Psoas muscle (tissue), 8 donors: ENCODE data around the gene CCDC8. TPM values are rescaled to one million over a fixed set of nuclear protein-coding genes. Genes with fewer than 3 reads are reported as not detected.

Source experiments
- ATAC-seq, 4 donors: fragments of 200-7000 bp; cut with Tn5 transposase; one replicate each; pipeline ENCODE4 v1.9.1; 2020; ENCODE audit warnings: moderate library complexity in 3 of 4, mild to moderate bottlenecking in 2 of 4
- DNase-seq, 2 donors: peaks; one replicate each; pipeline ENCODE4 v3.0.0-alpha.2; 2020
- H3K27ac ChIP-seq: fragments of 200-600 bp; one replicate; pipeline ENCODE4 v1.8.0; 2022
- H3K27me3 ChIP-seq, 3 donors: fragments of 200-600 bp in 1 of 3; one replicate each; pipeline versions ENCODE4 v1.6.1 to v1.8.0; 2013 to 2022; ENCODE audit warnings: low read length in 2 of 3, mild to moderate bottlenecking in 2 of 3, moderate library complexity in 1 of 3; ENCODE audit not compliant: insufficient read depth in 3 of 3
- H3K36me3 ChIP-seq, 2 donors: fragments of 200-600 bp in 1 of 2; one replicate each; pipeline versions ENCODE4 v1.6.1 to v1.8.0; 2013 to 2022; ENCODE audit warnings: low read depth in 1 of 2, mild to moderate bottlenecking in 1 of 2, moderate library complexity in 1 of 2; ENCODE audit not compliant: insufficient read depth in 1 of 2
- H3K4me1 ChIP-seq: fragments of 200-600 bp; one replicate; pipeline ENCODE4 v1.8.0; 2022
- H3K4me3 ChIP-seq: fragments of 200-600 bp; one replicate; pipeline ENCODE4 v1.8.0; 2022; ENCODE audit warnings: mild to moderate bottlenecking
- H3K9me3 ChIP-seq: fragments of 200-600 bp; one replicate; pipeline ENCODE4 v1.8.0; 2022
- CTCF ChIP-seq: fragments of 200-600 bp; IDR thresholded peaks from one replicate; pipeline ENCODE4 v1.8.0; 2022; ENCODE audit warnings: antibody characterized with exemption
- WGBS, 3 donors: extraction: QIAGEN DNeasy Blood & Tissue Kit; methylation state at CpG; one replicate each; pipeline versions ENCODE4 v1.1.6 to v1.1.7; 2013; 5-methylcytosine and 5-hydroxymethylcytosine counted together
- intact Hi-C, 2 donors: fragments of 100-400 bp; cut with DNase I; formaldehyde crosslinking; loops; one replicate each; pipeline versions ENCODE4 v1.11.0 to v1.14.2; 2022
- long read RNA-seq, 2 donors: library from polyadenylated mRNA; unstranded; transcript quantifications; one replicate each; pipeline ENCODE4 v2.0.0, GENCODE V29; 2021
- polyA plus RNA-seq, 3 donors: library from polyadenylated mRNA; stranded (reverse); fragments of 200-250 nt; gene quantifications; one replicate each; pipeline ENCODE4 v1.2.3, GENCODE V29; 2013
- total RNA-seq, 4 donors: library from RNA; stranded (reverse); fragmentation: NEBNext Ultra II Directional in 2 of 4; extraction: Animal tissue kit (Norgen Biotek cat#: 25700) in 2 of 4; gene quantifications; one replicate each; pipeline versions ENCODE4 v1.2.1 to v1.2.4, GENCODE V29; 2021 to 2023
- donor health status: healthy with polysubstance abuse.
- donor health status: DM: no; HTN: no; CAD: no; lungs with moderate emphysema.
- donor health status: Bipolar disorder and iron deficiency.
- donor health status: healthy.
- donor health status: DM: yes; HTN: yes; CAD: no.
- donor health status: DM: no; HTN: no; CAD: no.
- donor health status: DM: no; HTN: no; CAD: no.
- donor health status: DM: yes; HTN: yes; CAD: no.

The CCDC8 gene
- 1 to 10 TPM; 1.1 to 7.0 (median 2.4) TPM for total RNA-seq
- polyA plus RNA-seq: 1 to 10 TPM in 1 of 3 donors, under 1 TPM in 2; 0.51 to 1.6 (median 0.84) TPM
- long read RNA-seq, donor 1, transcript CCDC8-201 (1 exons, 3,186 nt): major isoform, 5 of 5 reads
- long read RNA-seq, donor 1, partial matches to known transcripts: 0 of 5 reads
- long read RNA-seq, donor 1, other reads (novel, unspliced or antisense): 0 of 5 reads
- long read RNA-seq, donor 2, transcript CCDC8-201 (1 exons, 3,186 nt): major isoform, 5 of 5 reads
- long read RNA-seq, donor 2, partial matches to known transcripts: 0 of 5 reads
- long read RNA-seq, donor 2, other reads (novel, unspliced or antisense): 0 of 5 reads

- DNase-seq (peak; percentile 75 to 83), ATAC-seq (peak; percentile 71 to 83 (median 78))
- no peak for TF ChIP-seq CTCF
- Histone ChIP-seq H3K9me3 (no peaks in the 10 kb centered on the region), H3K27ac (peak within 1 kb of the TSS; percentile 16), H3K27me3 (peaks cover 0 to 83% (median 29%) of the 10 kb centered on the region in 3 donors), H3K4me1 (no peaks in the 10 kb centered on the region), H3K36me3 (no peaks in the 10 kb centered on the region), H3K4me3 (peak within 1 kb of the TSS; percentile 57)
- intact Hi-C loops: no loop called here
- 11 to 21% (median 11%) methylated on average over 42 to 46 of the region's 46 CpGs for WGBS, 3 donors
Measured at GRCh38 chr19:46413262-46414031, at the start of gene CCDC8. CCDC8 (minus strand) TSS chr19:46413564; CDS start chr19:46412810, 754 bp downstream.

- no peak for ATAC-seq
- 66 to 93% (median 69%) methylated on average over 2 of the region's 2 CpGs for WGBS, 3 donors
- Histone ChIP-seq H3K36me3 (no peaks in the 10 kb centered on the region), H3K4me3 (no peak overlapping the region), H3K9me3 (no peaks in the 10 kb centered on the region), H3K27me3 (peaks cover 0 to 3% (median 2%) of the 10 kb centered on the region in 3 donors), H3K4me1 (no peaks in the 10 kb centered on the region), H3K27ac (no peak overlapping the region)
- intact Hi-C loops: no loop called here
- no peak for TF ChIP-seq CTCF
- no peak for DNase-seq
Measured at GRCh38 chr19:46461537-46461936, 48.2 kb upstream of the CCDC8 start.

- ATAC-seq (no peak), DNase-seq (no peak)
- Histone ChIP-seq H3K27me3 (peaks cover 0 to 3% (median 2%) of the 10 kb centered on the region in 3 donors), H3K27ac (no peak overlapping the region), H3K9me3 (no peaks in the 10 kb centered on the region), H3K4me3 (no peak overlapping the region), H3K36me3 (no peaks in the 10 kb centered on the region), H3K4me1 (no peaks in the 10 kb centered on the region)
- intact Hi-C loops: no loop called here
- TF ChIP-seq CTCF: no peak
- WGBS, 3 donors: 71 to 77% (median 77%) methylated on average over 1 of the region's 1 CpG
Measured at GRCh38 chr19:46460981-46461380, 47.6 kb upstream of the CCDC8 start.

- no peak for ATAC-seq
- Histone ChIP-seq H3K4me3 (no peak overlapping the region), H3K4me1 (no peaks in the 10 kb centered on the region), H3K36me3 (no peaks in the 10 kb centered on the region), H3K9me3 (no peaks in the 10 kb centered on the region), H3K27ac (no peak overlapping the region), H3K27me3 (peaks cover 0 to 3% (median 2%) of the 10 kb centered on the region in 3 donors)
- no peak for DNase-seq
- intact Hi-C loops: no loop called here
- WGBS, 3 donors: 69 to 94% (median 74%) methylated on average over 2 of the region's 2 CpGs
- TF ChIP-seq CTCF: no peak
Measured at GRCh38 chr19:46460055-46460454, 46.7 kb upstream of the CCDC8 start.
